Kidney (tissue), 14 donors: ENCODE results near the gene NACAD. TPM values are rescaled to one million over a fixed set of nuclear protein-coding genes. Genes with fewer than 3 reads are reported as not detected.

Source experiments
- DNase-seq, 5 donors: peaks; one replicate each; pipeline ENCODE4 v3.0.0-alpha.2; 2013 to 2020
- FAIRE-seq: peaks from 2 replicates; lab custom pipeline; 2012; peaks lifted over from hg19 to GRCh38; lab: Jason Lieb, UNC
- H3K27ac ChIP-seq, 2 donors: one replicate each; pipeline ENCODE4 v1.7.0; 2013; ENCODE audit warnings: low read depth in 2 of 2, low read length in 2 of 2, inconsistent platforms in 1 of 2
- H3K27me3 ChIP-seq: one replicate; pipeline ENCODE4 v1.7.1; 2013; ENCODE audit warnings: low read length, inconsistent platforms; ENCODE audit not compliant: control insufficient read depth, insufficient read depth
- H3K36me3 ChIP-seq, 3 donors: one replicate each; pipeline versions ENCODE4 v1.7.0 to v1.7.1; 2013; ENCODE audit warnings: low read length in 3 of 3, control low read depth in 1 of 3, inconsistent platforms in 1 of 3; ENCODE audit not compliant: insufficient read depth in 3 of 3, control insufficient read depth in 2 of 3
- H3K4me1 ChIP-seq, 3 donors: one replicate each; pipeline versions ENCODE4 v1.7.0 to v1.7.1; 2013; ENCODE audit warnings: low read length in 3 of 3, inconsistent platforms in 1 of 3, low read depth in 1 of 3; ENCODE audit not compliant: control insufficient read depth in 2 of 3, insufficient read depth in 2 of 3
- H3K4me3 ChIP-seq, 3 donors: one replicate each; pipeline versions ENCODE4 v1.7.0 to v1.8.1; 2013; ENCODE audit warnings: low read length in 3 of 3, control low read depth in 1 of 3, inconsistent platforms in 1 of 3
- H3K9ac ChIP-seq, 3 donors: one replicate each; pipeline versions ENCODE4 v1.7.0 to v1.7.1; 2013; ENCODE audit warnings: low read length in 3 of 3, control low read depth in 1 of 3, inconsistent platforms in 1 of 3
- H3K9me3 ChIP-seq, 3 donors: one replicate each; pipeline versions ENCODE4 v1.7.0 to v1.7.1; 2013; ENCODE audit warnings: low read length in 3 of 3, control low read depth in 1 of 3, inconsistent platforms in 1 of 3; ENCODE audit not compliant: control insufficient read depth in 2 of 3, insufficient read depth in 1 of 3
- intact Hi-C: fragments of 100-400 bp; cut with DNase I; formaldehyde crosslinking; loops from one replicate; pipeline ENCODE4 v1.11.1; 2022
- polyA plus RNA-seq: library from polyadenylated mRNA; stranded (reverse); fragments of 350-450 nt; fragmentation: Illumina TruSeq; extraction: RNeasy Lipid Tissue Mini Kit (QIAGEN cat#74804); gene quantifications from one replicate; pipeline ENCODE4 v1.2.3, GENCODE V29; 2014; ENCODE audit warnings: low read depth, low replicate concordance; ENCODE audit not compliant: insufficient read depth
- total RNA-seq: library from RNA; stranded (reverse); fragmentation: NEBNext Ultra II Directional; extraction: Animal tissue kit (Norgen Biotek cat#: 25700); gene quantifications from one replicate; pipeline ENCODE4 v1.2.1, GENCODE V29; 2021
- TF ChIP-seq, protein P1 (sequence below): IDR thresholded peaks from 3 replicates; pipeline ENCODE4 v1.5.1; 2012; ENCODE audit warnings: mild to moderate bottlenecking, moderate library complexity, borderline replicate concordance; ENCODE audit not compliant: insufficient read depth; ENCODE audit errors: extremely low read depth
- donor health status: control.
- donor health status: control.
- donor health status: control.
- donor health status: control.
- donor health status: control.
- donor health status: DM: yes; HTN: yes; CAD: no.
- donor health status: Normal renal cell carcinoma (clear cell type).

NACAD gene
- total and polyA plus RNA-seq, 2 donors from 2014 or later: 4.2 to 5.0 TPM

DNA sequence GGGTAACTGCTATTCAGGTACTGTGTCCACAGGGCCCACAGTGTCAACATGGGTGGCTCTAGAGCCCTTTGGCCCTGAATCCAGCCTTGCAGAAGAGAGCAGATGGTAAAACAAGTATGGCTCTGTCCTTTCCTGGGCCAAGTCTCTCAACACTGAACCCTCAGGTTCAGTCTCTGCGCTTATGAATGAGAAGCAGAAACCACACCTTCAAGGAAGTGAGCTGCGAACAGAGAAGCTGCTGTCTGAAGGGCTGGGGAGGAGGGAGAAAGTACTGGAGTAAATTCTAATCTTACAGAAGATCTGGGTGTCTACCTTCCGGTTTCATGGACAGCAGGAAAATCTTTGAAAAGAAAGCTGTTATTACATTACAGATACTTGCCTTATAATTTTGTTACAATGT lies 18.6 kb upstream of the NACAD start:
- intact Hi-C loops: no loop called here
- no peak overlapping the region for H3K27ac ChIP-seq

DNA sequence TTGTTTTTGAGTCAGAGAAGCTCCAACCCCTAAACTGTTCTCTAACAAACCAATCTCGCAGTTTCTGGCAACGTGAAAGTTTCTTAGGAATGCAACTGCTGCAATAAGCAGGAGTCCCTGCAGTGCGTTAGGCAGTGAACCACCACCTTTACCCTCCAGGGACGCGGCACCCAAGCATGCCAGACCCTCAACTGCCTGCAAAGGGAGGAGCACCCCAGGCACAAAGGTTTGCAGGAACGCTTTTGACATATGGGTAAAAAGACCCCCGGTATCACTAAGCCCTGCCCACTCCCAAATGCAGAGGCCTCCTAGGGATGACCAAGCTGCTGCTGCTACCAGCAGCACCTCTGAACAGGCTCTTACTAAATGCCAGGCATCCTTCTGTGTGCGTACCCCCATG lies 18.1 kb upstream of the NACAD start:
- Histone ChIP-seq H3K4me3 (no peak overlapping the region), H3K9ac (no peak overlapping the region), H3K4me1 (peaks cover 0 to 15% (median 3%) of the 10 kb centered on the region in 3 donors), H3K27me3 (no peaks in the 10 kb centered on the region), H3K27ac (no peak overlapping the region), H3K36me3 (peaks cover 12 to 69% (median 65%) of the 10 kb centered on the region in 3 donors), H3K9me3 (no peaks in the 10 kb centered on the region)
- TF ChIP-seq, protein P1, sequence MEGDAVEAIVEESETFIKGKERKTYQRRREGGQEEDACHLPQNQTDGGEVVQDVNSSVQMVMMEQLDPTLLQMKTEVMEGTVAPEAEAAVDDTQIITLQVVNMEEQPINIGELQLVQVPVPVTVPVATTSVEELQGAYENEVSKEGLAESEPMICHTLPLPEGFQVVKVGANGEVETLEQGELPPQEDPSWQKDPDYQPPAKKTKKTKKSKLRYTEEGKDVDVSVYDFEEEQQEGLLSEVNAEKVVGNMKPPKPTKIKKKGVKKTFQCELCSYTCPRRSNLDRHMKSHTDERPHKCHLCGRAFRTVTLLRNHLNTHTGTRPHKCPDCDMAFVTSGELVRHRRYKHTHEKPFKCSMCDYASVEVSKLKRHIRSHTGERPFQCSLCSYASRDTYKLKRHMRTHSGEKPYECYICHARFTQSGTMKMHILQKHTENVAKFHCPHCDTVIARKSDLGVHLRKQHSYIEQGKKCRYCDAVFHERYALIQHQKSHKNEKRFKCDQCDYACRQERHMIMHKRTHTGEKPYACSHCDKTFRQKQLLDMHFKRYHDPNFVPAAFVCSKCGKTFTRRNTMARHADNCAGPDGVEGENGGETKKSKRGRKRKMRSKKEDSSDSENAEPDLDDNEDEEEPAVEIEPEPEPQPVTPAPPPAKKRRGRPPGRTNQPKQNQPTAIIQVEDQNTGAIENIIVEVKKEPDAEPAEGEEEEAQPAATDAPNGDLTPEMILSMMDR: no peak
- intact Hi-C loops: no loop called here
- FAIRE-seq: no peak
- no peak for DNase-seq

More for the DNA sequence above, 18.6 kb upstream of the NACAD start:
- H3K36me3 ChIP-seq: peaks cover 11 to 63% (median 60%) of the 10 kb centered on the region in 3 donors
- H3K9ac ChIP-seq: no peak overlapping the region
- no peaks in the 10 kb centered on the region for H3K27me3 ChIP-seq
- H3K4me3 ChIP-seq: no peak overlapping the region
- H3K9me3 ChIP-seq: no peaks in the 10 kb centered on the region
- peaks cover 0 to 15% (median 3%) of the 10 kb centered on the region in 3 donors for H3K4me1 ChIP-seq
- TF ChIP-seq, protein P1: no peak
- no peak for DNase-seq
- FAIRE-seq: no peak

DNA sequence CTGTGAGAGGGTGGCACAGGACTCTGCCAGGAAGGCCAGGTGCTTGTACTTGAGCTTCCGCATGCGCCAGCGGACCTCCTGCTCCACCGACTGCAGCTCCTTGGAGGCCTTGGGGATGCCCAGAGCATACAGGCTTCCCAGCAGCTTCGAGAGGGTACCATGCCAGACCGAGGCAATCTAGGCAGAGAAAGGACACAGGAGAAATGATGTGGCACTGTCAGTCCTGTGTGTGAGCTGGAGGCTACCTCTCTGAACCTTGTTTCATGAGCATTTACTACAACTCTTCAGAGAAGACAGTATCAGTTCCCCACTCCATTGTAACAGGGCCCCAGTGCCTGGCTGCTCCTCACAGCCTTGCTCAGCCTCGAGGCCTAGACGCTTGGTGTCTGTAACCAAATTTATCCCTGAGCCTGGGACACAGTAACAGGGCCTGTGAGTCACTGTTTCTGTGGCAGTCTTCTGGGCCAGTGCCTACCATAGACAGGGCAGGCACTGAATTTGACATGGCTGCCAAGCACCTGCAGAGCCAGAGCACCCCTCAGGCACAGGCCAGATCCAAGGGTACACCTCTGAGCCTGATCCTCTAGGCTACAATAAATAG lies 16.9 kb upstream of the NACAD start:
- TF ChIP-seq, protein P1: no peak
- H3K9ac ChIP-seq: no peak overlapping the region
- peaks cover 13 to 80% (median 76%) of the 10 kb centered on the region in 3 donors for H3K36me3 ChIP-seq
- H3K27ac ChIP-seq: no peak overlapping the region
- intact Hi-C loops: no loop called here
- DNase-seq (peak in 1 of 5 donors; percentile 18), FAIRE-seq (no peak)
- no peaks in the 10 kb centered on the region for H3K27me3 ChIP-seq
- H3K9me3 ChIP-seq: no peaks in the 10 kb centered on the region
- H3K4me1 ChIP-seq: peaks cover 0 to 15% (median 3%) of the 10 kb centered on the region in 3 donors
- no peak overlapping the region for H3K4me3 ChIP-seq
